SK-N-DZ (cell line): ENCODE measurements around the gene PPP2R5E.
"Not testable (repeated sequence)": the region's sequence is repeated elsewhere in the genome, so short reads cannot be mapped to it uniquely, and the experiment has no call there.

Experiments used
- DNase-seq: peaks from one replicate; pipeline ENCODE4 v3.0.0-alpha.2; 2015; ENCODE audit warnings: low spot score

PPP2R5E gene

DNA sequence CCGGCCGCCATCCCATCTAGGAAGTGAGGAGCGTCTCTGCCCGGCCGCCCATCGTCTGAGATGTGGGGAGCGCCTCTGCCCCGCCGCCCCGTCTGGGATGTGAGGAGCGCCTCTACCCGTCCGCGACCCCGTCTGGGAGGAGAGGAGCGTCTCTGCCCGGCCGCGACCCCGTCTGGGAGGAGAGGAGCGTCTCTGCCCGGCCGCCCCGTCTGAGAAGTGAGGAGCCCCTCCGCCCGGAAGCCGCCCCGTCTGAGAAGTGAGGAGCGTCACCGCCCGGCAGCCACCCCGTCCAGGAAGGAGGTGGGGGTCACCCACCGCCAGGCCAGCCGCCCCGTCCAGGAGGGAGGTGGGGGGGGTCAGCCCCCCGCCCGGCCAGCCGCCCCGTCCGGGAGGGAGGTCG lies 20.7 kb downstream of the PPP2R5E start:
- DNase-seq = not testable (repeated sequence)

DNA sequence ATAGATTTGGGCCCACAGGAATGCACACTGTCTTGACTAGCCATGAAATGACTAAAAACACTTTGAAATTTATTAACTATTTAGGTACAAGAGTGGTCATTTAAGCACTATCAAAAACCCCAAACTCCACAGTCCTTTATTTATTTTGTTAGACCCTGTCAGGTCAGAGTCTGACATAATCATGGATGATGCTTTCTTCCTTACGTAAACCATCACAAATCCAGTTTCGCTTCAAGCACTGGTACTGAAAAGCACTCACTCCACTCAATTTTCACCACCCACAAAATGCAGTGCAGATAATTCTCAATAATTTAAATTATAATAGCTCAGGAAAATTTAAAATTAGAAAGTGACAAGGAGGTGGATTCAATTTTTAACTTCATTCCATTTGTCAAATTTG lies 25.8 kb downstream of the PPP2R5E start:
- DNase-seq = no peak

- no peak for DNase-seq
Observed at GRCh38 chr14:63515240-63515639, 27.9 kb downstream of the PPP2R5E start.

DNA sequence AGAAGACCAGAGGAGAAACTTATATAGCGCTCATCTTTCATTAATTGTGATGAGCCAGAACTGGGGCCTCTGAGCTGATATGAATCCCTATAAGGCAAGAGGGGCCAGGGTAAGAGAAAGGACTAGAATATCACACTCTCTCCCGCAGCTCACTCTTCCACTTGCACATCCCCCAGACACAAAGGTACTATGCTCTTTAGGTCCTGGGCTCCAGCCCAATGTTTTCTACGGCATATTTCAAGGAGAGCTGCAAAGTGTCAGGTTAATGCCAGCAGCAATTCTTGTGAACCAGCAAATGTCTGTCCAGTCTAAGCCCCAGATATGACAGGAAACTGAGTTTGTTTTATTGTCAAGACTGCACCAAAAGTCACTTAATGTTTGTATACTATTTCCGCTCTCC lies 29.4 kb downstream of the PPP2R5E start:
- no peak for DNase-seq

- no peak for DNase-seq
Observed at GRCh38 chr14:63512861-63513260, 30.3 kb downstream of the PPP2R5E start.

- DNase-seq = no peak
Observed at GRCh38 chr14:63510538-63510937, 32.6 kb downstream of the PPP2R5E start.

GRCh38 chr14:63508033-63508432 lies 35.1 kb downstream of the PPP2R5E start:
- DNase-seq = no peak

DNA sequence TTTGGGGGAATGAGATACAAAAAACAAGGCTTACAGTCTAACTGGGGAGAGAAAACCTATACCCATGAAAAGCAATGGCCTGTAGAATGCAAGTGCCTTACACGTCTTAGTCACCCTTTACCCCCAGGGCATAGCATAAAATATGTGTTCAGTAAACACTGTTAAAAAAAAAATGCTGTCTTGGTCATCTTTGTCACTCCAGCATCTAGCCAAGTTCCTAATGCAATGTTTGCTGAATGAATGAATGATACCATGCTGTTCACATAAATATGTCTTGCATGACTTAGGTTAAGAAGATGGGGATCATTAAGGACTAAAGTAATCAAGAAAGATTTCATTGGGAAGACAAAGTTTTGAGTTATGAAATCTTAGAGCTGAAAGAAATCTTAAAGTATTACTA lies 38.5 kb downstream of the PPP2R5E start:
- DNase-seq = no peak

- DNase-seq = no peak
Observed at GRCh38 chr14:63501429-63501828, 41.7 kb downstream of the PPP2R5E start.

DNA sequence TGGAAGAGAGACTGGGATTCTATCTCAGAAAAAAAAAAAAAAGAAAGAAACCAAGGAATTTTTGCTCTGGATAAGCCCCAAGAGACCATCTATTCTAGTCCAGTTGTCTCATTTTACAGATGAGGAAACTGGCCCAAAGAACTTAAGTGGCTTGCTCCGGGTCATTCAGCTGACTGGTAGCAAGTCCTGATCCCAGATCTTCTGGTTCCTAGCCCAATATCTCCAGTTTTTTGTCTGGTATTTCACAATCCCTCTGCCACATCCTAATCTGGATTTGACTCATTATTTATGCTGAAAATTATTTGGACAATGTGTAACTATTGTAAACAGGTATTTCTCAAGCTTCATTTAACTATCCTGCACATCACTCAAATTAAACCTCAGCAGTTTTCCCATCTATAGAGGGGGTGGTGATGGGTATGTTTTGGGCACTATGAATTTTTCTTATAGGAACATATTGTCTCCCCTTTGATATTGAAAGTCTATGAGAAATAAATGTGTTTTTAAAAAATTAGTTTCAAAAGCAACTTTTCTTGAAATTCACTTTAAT lies 43.4 kb downstream of the PPP2R5E start:
- DNase-seq = no peak

DNA sequence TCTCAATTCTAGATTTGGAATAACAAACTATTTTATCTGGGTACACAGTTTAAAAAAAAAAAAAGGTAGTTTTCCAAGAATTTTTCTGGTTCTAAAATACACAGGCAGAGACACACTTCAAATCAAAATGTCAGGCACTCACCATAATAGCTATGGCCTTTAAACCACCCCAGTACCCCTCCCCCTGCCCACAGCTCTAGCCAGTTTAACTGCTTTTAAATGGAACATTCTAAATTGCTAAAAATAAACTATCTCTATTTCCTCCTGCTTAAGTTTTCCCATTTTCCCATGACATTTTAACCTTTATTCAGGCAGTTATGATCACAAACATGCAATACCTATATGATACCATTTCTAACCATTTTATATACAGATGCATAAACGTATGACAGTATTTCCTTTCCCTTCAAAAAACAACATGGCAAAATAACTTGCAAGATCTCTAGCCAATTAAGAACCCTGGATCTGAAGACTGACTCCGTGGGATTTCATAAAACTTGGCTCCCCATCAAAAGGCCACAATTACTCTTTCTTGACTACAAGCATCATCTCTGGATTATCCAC lies 46.3 kb downstream of the PPP2R5E start:
- no peak for DNase-seq

GRCh38 chr14:63493246-63493645 lies 49.9 kb downstream of the PPP2R5E start:
- peak; percentile 50 for DNase-seq

- no peak for DNase-seq
Observed at GRCh38 chr14:63492391-63492790, 50.8 kb downstream of the PPP2R5E start.

- no peak for DNase-seq
Observed at GRCh38 chr14:63487724-63488123, 55.5 kb downstream of the PPP2R5E start.

DNA sequence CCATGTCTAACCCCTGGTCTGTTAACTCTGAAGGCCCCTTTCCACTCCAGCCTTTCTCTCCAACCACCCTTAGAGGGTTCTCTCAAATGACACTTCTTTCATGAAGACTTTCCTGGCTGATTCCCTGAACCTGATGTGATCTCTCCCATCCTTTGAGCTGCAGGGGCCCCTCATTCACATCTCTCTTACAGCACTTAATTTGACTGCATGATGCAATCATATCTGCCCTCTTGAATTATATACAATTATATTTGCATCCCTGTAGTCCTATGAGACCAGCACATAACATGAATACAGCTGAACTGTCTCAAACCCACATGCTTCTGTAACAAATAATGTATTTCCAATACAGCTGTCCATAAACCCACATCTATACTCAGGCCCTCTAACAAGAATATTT lies 56.4 kb downstream of the PPP2R5E start:
- DNase-seq = peak; percentile 21

- no peak for DNase-seq
Observed at GRCh38 chr14:63483315-63483714, 59.9 kb downstream of the PPP2R5E start.

- DNase-seq = no peak
Observed at GRCh38 chr14:63480599-63480998, 62.6 kb downstream of the PPP2R5E start.

GRCh38 chr14:63478437-63478852 lies 64.7 kb downstream of the PPP2R5E start:
- no peak for DNase-seq

- no peak for DNase-seq
Observed at GRCh38 chr14:63478010-63478409, 65.2 kb downstream of the PPP2R5E start.

DNA sequence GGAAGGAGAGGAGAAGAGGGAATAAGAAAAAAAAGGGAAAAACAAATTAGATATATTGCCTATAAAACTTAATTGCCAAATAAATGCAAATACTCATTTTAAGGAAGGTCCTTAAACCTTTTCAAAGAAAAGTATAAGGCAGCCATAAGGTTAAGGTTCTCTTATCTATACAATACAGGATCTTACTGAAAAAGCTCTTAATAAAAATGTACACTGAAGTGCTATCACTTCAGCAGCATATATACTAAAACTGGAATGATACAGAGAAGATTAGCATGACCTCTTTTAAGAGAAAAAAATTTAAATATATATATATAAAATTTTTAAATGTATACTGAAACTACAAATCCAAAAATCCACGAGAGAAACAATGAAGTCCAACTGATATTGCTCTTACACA lies 65.6 kb downstream of the PPP2R5E start:
- DNase-seq = no peak

GRCh38 chr14:63475761-63476160 lies 67.4 kb downstream of the PPP2R5E start:
- no peak for DNase-seq

GRCh38 chr14:63474844-63475243 lies 68.3 kb downstream of the PPP2R5E start:
- no peak for DNase-seq

DNA sequence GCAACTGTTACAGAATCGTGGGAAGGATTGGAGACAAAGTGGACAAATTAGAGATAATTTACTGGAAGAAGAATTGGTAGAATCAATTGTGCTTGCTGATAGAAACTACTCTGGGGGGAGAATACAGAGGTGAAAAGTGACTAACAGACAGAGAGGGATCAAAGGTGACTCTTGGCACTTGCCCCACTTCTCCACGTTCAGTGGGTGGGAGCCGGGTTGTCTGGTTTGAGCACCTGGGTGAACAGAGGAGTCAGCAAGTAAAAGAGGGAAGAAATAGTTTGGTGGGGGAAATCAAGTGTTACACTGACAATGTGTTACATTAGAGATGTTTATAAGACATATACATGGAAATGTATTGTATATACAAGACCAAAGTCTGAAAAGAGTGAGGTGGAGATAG lies 69.1 kb downstream of the PPP2R5E start:
- no peak for DNase-seq
